Liver (tissue), 9 donors: Measurements from ENCODE around the gene BSN. TPM values are rescaled to one million over a fixed set of nuclear protein-coding genes. Genes with fewer than 3 reads are reported as not detected.

Experiments used
- DNase-seq: peaks from one replicate; pipeline ENCODE4 v3.0.0-alpha.2; 2017; ENCODE audit warnings: low spot score
- H3K27ac ChIP-seq, 2 donors: one replicate each; pipeline ENCODE4 v1.7.0; 2013; ENCODE audit warnings: inconsistent platforms in 2 of 2, low read length in 2 of 2, control low read depth in 1 of 2, low read depth in 1 of 2, mild to moderate bottlenecking in 1 of 2
- H3K27me3 ChIP-seq, 4 donors: one replicate each; pipeline versions ENCODE4 v1.6.1 to v1.7.0; 2013; ENCODE audit warnings: low read length in 3 of 4, inconsistent platforms in 1 of 4, mild to moderate bottlenecking in 1 of 4, moderate library complexity in 1 of 4; ENCODE audit not compliant: control insufficient read depth in 4 of 4, insufficient read depth in 4 of 4
- H3K36me3 ChIP-seq, 4 donors: one replicate each; pipeline versions ENCODE4 v1.6.1 to v1.7.0; 2013; ENCODE audit warnings: low read length in 3 of 4, mild to moderate bottlenecking in 3 of 4, low read depth in 1 of 4, moderate library complexity in 1 of 4; ENCODE audit not compliant: control insufficient read depth in 4 of 4, insufficient read depth in 3 of 4
- H3K4me1 ChIP-seq, 4 donors: one replicate each; pipeline versions ENCODE4 v1.6.1 to v1.7.0; 2013; ENCODE audit warnings: low read length in 3 of 4, mild to moderate bottlenecking in 3 of 4, moderate library complexity in 1 of 4; ENCODE audit not compliant: control insufficient read depth in 4 of 4, insufficient read depth in 4 of 4
- H3K4me3 ChIP-seq, 3 donors: one replicate each; pipeline versions ENCODE4 v1.6.1 to v1.7.0; 2013; ENCODE audit warnings: low read length in 3 of 3, control low read depth in 1 of 3, low read depth in 1 of 3, mild to moderate bottlenecking in 1 of 3
- H3K9ac ChIP-seq, 2 donors: one replicate each; pipeline ENCODE4 v1.7.0; 2013; ENCODE audit warnings: low read length in 2 of 2, mild to moderate bottlenecking in 2 of 2, moderate library complexity in 2 of 2, control low read depth in 1 of 2, low read depth in 1 of 2
- H3K9me3 ChIP-seq, 4 donors: one replicate each; pipeline versions ENCODE4 v1.6.1 to v1.7.0; 2013; ENCODE audit warnings: low read length in 3 of 4; ENCODE audit not compliant: control insufficient read depth in 4 of 4
- FOXA1 ChIP-seq: IDR thresholded peaks from 2 replicates; pipeline ENCODE4 v1.6.1; 2016; ENCODE audit warnings: antibody characterized with exemption
- FOXA2 ChIP-seq: IDR thresholded peaks from 2 replicates; pipeline ENCODE4 v1.6.1; 2016; ENCODE audit warnings: antibody characterized with exemption
- GABPA ChIP-seq, 2 donors: IDR thresholded peaks in 1 of 2; conservative IDR thresholded peaks in 1 of 2; 2 replicates each; pipeline ENCODE4 v1.6.1; 2016; ENCODE audit warnings: antibody characterized with exemption in 2 of 2, mild to moderate bottlenecking in 1 of 2, moderate library complexity in 1 of 2
- HNF4A ChIP-seq, 2 donors: conservative IDR thresholded peaks; 2 replicates each; pipeline ENCODE4 v1.6.1; 2016; ENCODE audit warnings: antibody characterized with exemption in 2 of 2, mild to moderate bottlenecking in 2 of 2
- HNF4G ChIP-seq: IDR thresholded peaks from 2 replicates; pipeline ENCODE4 v1.6.1; 2016; ENCODE audit warnings: antibody characterized with exemption
- JUND ChIP-seq, 2 donors: IDR thresholded peaks; 2 replicates each; pipeline ENCODE4 v1.6.1; 2016; ENCODE audit warnings: antibody characterized with exemption in 2 of 2
- NR2F2 ChIP-seq: IDR thresholded peaks from 2 replicates; pipeline ENCODE4 v1.6.1; 2016; ENCODE audit warnings: antibody characterized with exemption
- RAD21 ChIP-seq, 2 donors: IDR thresholded peaks; 2 replicates each; pipeline ENCODE4 v1.6.1; 2016; ENCODE audit warnings: antibody characterized with exemption in 2 of 2, mild to moderate bottlenecking in 2 of 2
- RXRA ChIP-seq, 2 donors: IDR thresholded peaks; 2 replicates each; pipeline ENCODE4 v1.6.1; 2017 to 2018; ENCODE audit warnings: antibody characterized with exemption in 2 of 2, mild to moderate bottlenecking in 1 of 2
- SP1 ChIP-seq: IDR thresholded peaks from 2 replicates; pipeline ENCODE4 v1.6.1; 2018; ENCODE audit warnings: antibody characterized with exemption, mild to moderate bottlenecking
- TAF1 ChIP-seq: conservative IDR thresholded peaks from 2 replicates; pipeline ENCODE4 v1.6.1; 2016; ENCODE audit warnings: antibody characterized with exemption, mild to moderate bottlenecking
- YY1 ChIP-seq: IDR thresholded peaks from 2 replicates; pipeline ENCODE4 v1.6.1; 2016; ENCODE audit warnings: antibody characterized with exemption, mild to moderate bottlenecking
- WGBS: extraction: QIAGEN DNeasy Blood & Tissue Kit; methylation state at CpG from one replicate; pipeline ENCODE4 v1.1.7; 2013; 5-methylcytosine and 5-hydroxymethylcytosine counted together
- polyA plus RNA-seq, 2 donors: library from polyadenylated mRNA; stranded (reverse) in 1 of 2; unstranded in 1 of 2; fragments of 200-250 nt in 1 of 2; fragments of >200 nt in 1 of 2; fragmentation: Nextera tagmentation in 1 of 2; extraction: Ambion mirVana in 1 of 2; gene quantifications; one replicate each; pipeline versions ENCODE4 v1.2.1 to v1.2.3, GENCODE V29; 2013 to 2015
- total RNA-seq, 2 donors: library from RNA; depleted of rRNA; stranded (reverse); fragments of >200 nt; gene quantifications; one replicate each; pipeline ENCODE4 v1.2.3, GENCODE V29; 2014
- TF ChIP-seq, protein P1 (sequence below): IDR thresholded peaks from 2 replicates; pipeline ENCODE4 v1.6.1; 2016; ENCODE audit warnings: antibody characterized with exemption
- TF ChIP-seq, protein P2 (sequence below): fragments of 150-350 bp; IDR thresholded peaks from 2 replicates; pipeline ENCODE4 v1.5.1; 2017; ENCODE audit warnings: improper control_type of control experiment, low read depth, low read length; ENCODE audit not compliant: missing input control
- TF ChIP-seq, protein P3 (sequence below): IDR thresholded peaks from 2 replicates; pipeline ENCODE4 v1.6.1; 2016; ENCODE audit warnings: antibody characterized with exemption
- TF ChIP-seq, protein P4 (sequence below): IDR thresholded peaks from 2 replicates; pipeline ENCODE4 v1.6.1; 2016; ENCODE audit warnings: antibody characterized with exemption, mild to moderate bottlenecking
- TF ChIP-seq, protein P5 (sequence below): IDR thresholded peaks from 2 replicates; pipeline ENCODE4 v1.6.1; 2016; ENCODE audit warnings: antibody characterized with exemption
- donor health status: healthy.
- donor health status: healthy.
- donor health status: healthy.
- donor health status: healthy.
- donor health status: healthy.

Gene BSN
- total and polyA plus RNA-seq, 4 donors = 0.32 to 0.67 (median 0.40) TPM

DNA sequence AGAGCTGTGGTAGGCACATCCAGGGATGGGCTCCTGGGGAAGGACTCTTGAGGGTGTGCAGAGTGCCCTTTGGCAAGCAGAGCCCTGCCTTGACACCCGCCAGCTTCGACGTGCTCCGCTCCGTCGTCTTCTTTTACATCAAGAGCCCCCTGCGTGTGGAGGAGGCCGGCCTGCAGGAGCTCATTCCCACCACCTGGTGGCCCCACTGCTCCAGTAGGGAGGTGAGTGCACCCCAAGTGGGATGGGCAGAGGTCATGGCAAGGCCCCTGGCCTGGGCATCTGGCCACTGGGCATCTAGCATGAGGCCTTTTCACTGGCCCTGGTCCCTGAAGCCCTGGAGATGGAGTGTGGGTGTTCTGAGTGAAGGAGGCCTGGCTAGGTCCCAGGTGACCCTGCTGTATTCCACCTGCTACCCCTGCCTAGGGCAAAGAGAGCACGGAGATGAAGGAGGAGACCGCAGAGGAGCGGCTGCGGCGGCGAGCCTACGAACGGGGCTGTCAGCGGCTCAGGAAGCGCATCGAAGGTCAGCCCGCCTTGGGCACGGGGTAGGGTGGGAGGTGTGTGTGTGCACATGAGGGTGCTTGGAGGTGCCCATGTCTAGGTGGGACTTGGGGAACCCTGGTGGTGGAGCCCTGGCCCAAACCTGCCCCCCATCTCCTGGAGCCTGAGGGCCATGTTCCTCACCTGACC is 147.3 kb downstream of the BSN start:
- DNase-seq = no peak
- H3K9ac ChIP-seq = no peak overlapping the region
- H3K36me3 ChIP-seq = peaks cover 34 to 85% (median 46%) of the 10 kb centered on the region in 4 donors
- no peaks in the 10 kb centered on the region for H3K4me1 ChIP-seq
- no peaks in the 10 kb centered on the region for H3K9me3 ChIP-seq
- no peak overlapping the region for H3K27ac ChIP-seq
- no peak for TF ChIP-seq HNF4A (conservative IDR thresholded peaks at IDR 0.05)
- no peak for TF ChIP-seq SP1
- TF ChIP-seq, protein P1, sequence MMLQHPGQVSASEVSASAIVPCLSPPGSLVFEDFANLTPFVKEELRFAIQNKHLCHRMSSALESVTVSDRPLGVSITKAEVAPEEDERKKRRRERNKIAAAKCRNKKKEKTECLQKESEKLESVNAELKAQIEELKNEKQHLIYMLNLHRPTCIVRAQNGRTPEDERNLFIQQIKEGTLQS = no peak
- no peak for TF ChIP-seq GABPA (IDR thresholded peaks at IDR 0.05 in 1 of 2, conservative IDR thresholded peaks at IDR 0.05 in 1 of 2)
- TF ChIP-seq JUND (IDR thresholded peaks at IDR 0.05) = no peak
- TF ChIP-seq, protein P2, sequence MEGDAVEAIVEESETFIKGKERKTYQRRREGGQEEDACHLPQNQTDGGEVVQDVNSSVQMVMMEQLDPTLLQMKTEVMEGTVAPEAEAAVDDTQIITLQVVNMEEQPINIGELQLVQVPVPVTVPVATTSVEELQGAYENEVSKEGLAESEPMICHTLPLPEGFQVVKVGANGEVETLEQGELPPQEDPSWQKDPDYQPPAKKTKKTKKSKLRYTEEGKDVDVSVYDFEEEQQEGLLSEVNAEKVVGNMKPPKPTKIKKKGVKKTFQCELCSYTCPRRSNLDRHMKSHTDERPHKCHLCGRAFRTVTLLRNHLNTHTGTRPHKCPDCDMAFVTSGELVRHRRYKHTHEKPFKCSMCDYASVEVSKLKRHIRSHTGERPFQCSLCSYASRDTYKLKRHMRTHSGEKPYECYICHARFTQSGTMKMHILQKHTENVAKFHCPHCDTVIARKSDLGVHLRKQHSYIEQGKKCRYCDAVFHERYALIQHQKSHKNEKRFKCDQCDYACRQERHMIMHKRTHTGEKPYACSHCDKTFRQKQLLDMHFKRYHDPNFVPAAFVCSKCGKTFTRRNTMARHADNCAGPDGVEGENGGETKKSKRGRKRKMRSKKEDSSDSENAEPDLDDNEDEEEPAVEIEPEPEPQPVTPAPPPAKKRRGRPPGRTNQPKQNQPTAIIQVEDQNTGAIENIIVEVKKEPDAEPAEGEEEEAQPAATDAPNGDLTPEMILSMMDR = peak; percentile 23
- TF ChIP-seq NR2F2 = no peak
- no peak for TF ChIP-seq FOXA2
- TF ChIP-seq, protein P3, sequence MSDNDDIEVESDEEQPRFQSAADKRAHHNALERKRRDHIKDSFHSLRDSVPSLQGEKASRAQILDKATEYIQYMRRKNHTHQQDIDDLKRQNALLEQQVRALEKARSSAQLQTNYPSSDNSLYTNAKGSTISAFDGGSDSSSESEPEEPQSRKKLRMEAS = no peak
- peak in 1 of 2 donors; percentile 60 for TF ChIP-seq RAD21 (IDR thresholded peaks at IDR 0.05)
- TF ChIP-seq TAF1 = no peak
- no peak for TF ChIP-seq FOXA1
- TF ChIP-seq, protein P4, sequence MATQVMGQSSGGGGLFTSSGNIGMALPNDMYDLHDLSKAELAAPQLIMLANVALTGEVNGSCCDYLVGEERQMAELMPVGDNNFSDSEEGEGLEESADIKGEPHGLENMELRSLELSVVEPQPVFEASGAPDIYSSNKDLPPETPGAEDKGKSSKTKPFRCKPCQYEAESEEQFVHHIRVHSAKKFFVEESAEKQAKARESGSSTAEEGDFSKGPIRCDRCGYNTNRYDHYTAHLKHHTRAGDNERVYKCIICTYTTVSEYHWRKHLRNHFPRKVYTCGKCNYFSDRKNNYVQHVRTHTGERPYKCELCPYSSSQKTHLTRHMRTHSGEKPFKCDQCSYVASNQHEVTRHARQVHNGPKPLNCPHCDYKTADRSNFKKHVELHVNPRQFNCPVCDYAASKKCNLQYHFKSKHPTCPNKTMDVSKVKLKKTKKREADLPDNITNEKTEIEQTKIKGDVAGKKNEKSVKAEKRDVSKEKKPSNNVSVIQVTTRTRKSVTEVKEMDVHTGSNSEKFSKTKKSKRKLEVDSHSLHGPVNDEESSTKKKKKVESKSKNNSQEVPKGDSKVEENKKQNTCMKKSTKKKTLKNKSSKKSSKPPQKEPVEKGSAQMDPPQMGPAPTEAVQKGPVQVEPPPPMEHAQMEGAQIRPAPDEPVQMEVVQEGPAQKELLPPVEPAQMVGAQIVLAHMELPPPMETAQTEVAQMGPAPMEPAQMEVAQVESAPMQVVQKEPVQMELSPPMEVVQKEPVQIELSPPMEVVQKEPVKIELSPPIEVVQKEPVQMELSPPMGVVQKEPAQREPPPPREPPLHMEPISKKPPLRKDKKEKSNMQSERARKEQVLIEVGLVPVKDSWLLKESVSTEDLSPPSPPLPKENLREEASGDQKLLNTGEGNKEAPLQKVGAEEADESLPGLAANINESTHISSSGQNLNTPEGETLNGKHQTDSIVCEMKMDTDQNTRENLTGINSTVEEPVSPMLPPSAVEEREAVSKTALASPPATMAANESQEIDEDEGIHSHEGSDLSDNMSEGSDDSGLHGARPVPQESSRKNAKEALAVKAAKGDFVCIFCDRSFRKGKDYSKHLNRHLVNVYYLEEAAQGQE = no peak
- peak in 1 of 2 donors; percentile 47 for TF ChIP-seq RXRA (IDR thresholded peaks at IDR 0.05)
- TF ChIP-seq, protein P5, sequence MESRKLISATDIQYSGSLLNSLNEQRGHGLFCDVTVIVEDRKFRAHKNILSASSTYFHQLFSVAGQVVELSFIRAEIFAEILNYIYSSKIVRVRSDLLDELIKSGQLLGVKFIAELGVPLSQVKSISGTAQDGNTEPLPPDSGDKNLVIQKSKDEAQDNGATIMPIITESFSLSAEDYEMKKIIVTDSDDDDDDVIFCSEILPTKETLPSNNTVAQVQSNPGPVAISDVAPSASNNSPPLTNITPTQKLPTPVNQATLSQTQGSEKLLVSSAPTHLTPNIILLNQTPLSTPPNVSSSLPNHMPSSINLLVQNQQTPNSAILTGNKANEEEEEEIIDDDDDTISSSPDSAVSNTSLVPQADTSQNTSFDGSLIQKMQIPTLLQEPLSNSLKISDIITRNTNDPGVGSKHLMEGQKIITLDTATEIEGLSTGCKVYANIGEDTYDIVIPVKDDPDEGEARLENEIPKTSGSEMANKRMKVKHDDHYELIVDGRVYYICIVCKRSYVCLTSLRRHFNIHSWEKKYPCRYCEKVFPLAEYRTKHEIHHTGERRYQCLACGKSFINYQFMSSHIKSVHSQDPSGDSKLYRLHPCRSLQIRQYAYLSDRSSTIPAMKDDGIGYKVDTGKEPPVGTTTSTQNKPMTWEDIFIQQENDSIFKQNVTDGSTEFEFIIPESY = no peak
- TF ChIP-seq YY1 = no peak
- no peak for TF ChIP-seq HNF4G
- no peaks in the 10 kb centered on the region for H3K27me3 ChIP-seq
- H3K4me3 ChIP-seq = no peak overlapping the region
- 91% methylated on average over 21 of the region's 21 CpGs for WGBS
